GM18873 (cell line): ENCODE data around the gene PDE4DIP.
"Not testable (repeated sequence)": the region's sequence is repeated elsewhere in the genome, so short reads cannot be mapped to it uniquely, and the experiment has no call there.

ENCODE experiments used
- ATAC-seq: cut with Tn5 transposase; IDR thresholded peaks from one replicate; pipeline ENCODE4 v1.9.1; 2021; ENCODE audit warnings: mild to moderate bottlenecking, moderate library complexity, moderate number of reproducible peaks; ENCODE audit not compliant: unreplicated experiment, low FRiP score

PDE4DIP gene

GRCh38 chr1:149018577-149018976 lies 174.3 kb downstream of the PDE4DIP start:
- not testable (repeated sequence) for ATAC-seq

DNA sequence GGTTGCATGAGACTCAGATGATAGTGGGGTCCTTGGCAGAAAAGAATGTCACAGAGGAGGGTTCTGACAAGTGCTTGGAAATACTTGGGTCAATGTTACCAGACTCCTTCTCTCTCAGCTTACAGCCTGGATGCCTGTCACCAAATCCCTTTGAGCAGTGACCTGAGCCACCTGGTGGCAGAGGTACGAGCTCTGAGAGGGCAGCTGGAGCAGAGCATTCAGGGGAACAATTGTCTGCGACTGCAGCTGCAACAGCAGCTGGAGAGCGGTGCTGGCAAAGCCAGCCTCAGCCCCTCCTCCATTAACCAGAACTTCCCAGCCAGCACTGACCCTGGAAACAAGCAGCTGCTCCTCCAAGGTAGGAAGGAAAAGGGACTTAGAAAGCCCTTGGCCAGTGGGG lies 180.1 kb downstream of the PDE4DIP start:
- ATAC-seq = not testable (repeated sequence)

DNA sequence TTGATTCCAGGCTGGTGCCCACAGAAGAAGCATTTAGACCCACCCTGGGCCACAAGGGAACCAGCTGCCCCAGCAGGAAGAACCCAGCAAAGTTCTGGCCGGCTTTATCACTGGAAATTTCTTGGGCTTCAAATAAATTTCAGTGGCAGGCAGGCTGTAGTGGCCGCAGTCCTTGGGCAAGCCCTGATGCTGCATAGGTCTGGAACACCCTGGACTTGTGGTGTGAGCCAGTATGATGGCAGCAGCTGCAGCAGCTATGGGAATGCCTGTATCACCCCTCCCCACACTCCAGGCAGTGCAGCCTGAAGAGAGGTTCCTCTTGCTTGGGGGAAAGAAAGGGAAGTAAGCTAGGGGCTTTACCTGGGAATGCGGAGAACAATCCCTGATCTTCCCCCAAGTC lies 189.7 kb downstream of the PDE4DIP start:
- ATAC-seq = not testable (repeated sequence)

GRCh38 chr1:149043056-149043455 lies 198.8 kb downstream of the PDE4DIP start:
- ATAC-seq = not testable (repeated sequence)

DNA sequence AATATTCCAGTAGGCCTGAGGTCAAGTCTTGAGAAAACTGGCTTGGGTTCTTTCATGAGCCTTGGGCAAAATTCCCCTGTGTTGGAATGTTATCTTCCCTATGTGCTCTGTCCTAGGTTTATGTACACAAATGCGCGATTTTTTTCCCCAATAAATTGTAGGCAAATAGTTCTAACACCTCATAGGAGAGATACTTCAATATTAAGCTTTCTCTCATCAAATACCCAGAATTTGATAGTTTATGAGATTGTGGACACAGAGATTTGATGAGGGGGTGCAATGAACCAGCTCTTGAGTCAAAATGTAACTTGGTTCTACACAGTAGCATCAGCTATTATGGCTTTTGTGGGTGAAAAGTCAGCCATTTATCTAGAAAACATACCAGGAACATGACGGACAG lies 220.4 kb downstream of the PDE4DIP start:
- ATAC-seq = not testable (repeated sequence)

DNA sequence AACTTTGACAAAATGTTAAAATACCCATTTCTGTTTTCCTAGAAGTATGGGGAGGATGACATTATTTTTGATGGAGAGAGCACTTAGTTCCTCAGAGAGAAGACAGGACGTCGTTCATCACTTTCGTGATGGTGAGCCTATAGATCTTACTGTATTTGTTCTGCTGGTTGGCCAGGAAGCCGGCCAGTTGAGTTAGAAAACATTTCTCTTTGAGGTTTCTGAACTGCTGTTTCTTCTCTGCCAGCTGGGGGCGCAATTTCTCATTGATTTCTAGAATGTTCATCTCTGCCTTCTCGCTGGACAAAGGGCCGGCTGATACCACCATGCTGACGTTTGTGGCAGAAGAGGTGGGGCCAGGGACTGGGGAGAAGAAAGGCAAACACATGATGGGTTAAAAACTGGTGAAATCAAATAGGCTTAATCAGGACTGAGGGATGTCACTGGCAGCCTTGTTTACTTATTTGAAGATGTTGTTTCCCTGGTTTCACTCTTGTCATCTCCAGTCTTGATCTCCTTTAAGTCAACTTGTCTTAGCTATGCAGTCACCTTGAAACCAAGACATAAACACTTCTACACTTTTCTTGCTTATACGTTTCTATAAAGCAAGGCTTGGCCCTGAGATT lies 231.4 kb downstream of the PDE4DIP start:
- ATAC-seq = not testable (repeated sequence)
